ENCODE data around the gene SLC24A4.

Gene SLC24A4

DNA sequence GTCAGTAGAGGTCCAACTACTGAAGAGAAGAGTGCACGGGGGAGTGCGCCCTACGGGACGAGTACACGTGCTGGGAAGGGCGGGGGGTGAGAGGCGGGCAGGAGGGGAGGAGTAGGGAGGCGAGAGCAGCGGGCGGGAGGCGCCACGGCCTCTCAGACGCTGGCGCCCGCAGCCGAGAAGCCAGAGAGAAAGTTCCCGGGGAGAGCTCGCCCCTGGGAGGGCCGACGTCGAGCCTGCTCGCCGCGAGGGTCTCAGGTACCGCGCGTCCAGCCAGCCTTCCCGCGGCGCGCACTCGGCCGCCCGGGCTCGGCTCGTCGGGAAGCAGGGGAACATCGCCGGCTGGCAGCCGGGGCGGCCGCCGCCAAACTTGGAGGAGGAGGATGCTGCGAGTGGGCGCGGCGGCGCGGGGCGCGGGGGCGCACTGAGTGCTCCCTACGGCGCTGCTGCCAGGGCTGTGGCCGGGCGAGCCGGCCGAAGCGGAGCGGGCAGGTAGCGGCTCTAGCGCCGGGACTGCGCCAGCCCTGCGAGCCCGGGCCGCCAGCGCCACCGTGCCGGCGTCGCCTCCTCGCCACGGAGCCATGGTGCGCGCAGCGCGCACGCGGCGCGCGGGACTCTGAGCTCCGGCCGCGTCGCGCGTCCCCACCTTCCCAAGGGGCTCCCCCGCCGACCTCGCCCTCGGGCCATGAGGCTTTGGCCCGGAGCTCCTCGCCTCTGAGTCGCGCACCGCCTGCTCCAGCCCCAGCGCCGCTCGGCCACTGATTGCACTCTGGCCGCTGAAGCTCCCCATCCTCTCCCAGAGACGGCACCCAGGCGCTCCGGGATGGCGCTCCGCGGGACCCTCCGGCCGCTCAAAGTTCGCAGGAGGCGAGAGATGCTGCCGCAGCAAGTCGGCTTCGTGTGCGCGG, at the start of gene SLC24A4:
Gene SLC24A4 (plus strand): TSS at position 155 of the 905 bp plus-strand sequence. CDS start 666 bp downstream, at position 821.
- DNase-seq (ENCODE audit: low read depth in 2 of 3, low spot score in 2 of 3) = no peak

DNA sequence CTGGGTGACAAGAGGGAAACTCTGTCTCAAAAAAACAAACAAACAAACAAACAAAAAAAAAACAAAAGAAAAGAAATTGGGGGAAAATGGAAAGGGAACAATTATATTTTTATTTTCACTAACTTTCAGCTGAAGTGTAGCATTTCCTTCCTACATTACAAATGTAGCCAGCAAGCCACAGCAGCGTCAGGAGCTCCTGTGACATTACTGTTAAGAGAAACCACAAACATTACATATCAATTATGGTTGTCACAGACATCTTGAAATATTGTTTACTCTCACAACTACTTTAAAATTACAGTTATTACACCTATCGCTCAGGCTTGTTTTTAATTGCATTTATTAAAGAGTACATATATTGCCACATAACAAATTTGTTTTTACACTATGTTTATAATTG, 49.8 kb upstream of the SLC24A4 start:
- no peak for DNase-seq (ENCODE audit: low read depth in 2 of 3, low spot score in 2 of 3)

- DNase-seq (ENCODE audit: low read depth in 2 of 3, low spot score in 2 of 3) = no peak
These were observed 48.9 kb upstream of the SLC24A4 start for GRCh38 chr14:92274055-92274454.

GRCh38 chr14:92276074-92276473, 46.9 kb upstream of the SLC24A4 start:
- no peak for DNase-seq (ENCODE audit: low read depth in 2 of 3, low spot score in 2 of 3)

DNA sequence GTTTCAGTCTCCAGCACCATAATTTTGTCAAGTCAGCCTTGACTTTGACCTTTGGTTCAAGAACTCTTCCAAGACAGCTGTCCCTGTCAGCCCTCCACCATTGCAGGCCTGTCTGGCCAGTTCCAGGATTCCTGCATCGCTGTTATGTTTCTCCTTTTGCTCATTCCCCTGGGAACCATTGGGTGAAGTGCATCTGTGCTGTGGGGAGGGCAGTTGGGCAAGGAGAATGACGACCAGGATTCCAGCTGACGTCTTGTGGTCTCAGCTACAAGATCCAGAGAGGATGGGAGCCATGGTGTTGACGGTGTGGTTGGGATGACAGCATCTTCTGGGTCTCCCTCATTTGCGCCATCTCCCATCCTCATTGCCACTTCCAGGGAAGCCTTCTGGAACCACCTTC, 45.9 kb upstream of the SLC24A4 start:
- DNase-seq (ENCODE audit: low read depth in 2 of 3, low spot score in 2 of 3) = no peak

DNA sequence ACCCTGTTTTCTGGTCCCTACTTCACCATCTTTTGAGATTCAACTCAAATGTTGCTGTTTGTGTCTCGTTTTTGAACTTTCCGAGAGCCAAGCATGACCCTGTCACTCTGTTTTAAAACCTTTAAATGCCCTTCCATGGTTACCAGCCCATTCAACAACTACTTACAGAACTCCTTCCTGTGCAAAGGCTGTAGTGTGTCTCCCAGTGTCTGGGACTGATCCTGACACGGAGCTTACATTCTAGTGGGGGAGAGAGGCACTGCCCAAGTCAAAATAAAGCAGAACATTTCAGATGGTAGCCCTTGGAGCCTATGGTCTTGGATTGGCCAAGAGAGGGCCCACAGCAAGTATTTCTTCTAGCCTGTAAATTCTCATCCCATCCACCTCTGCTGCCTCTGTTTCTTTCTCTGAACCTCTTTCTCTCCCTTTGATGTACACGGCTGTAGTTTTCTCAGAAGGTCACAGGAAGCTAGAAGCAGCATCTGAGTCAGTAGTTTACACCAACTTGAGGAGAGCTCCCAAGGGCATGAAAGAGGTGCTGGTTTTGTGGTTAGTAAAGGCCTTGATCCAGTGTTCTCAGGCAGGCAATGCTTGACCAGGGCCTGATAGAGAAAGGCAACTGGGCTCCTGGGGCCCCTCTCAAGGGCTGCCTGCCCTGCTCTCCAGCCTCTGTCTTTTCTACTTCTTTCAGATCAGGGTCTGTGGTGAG, 42.3 kb upstream of the SLC24A4 start:
- DNase-seq (ENCODE audit: low read depth in 2 of 3, low spot score in 2 of 3) = no peak

DNA sequence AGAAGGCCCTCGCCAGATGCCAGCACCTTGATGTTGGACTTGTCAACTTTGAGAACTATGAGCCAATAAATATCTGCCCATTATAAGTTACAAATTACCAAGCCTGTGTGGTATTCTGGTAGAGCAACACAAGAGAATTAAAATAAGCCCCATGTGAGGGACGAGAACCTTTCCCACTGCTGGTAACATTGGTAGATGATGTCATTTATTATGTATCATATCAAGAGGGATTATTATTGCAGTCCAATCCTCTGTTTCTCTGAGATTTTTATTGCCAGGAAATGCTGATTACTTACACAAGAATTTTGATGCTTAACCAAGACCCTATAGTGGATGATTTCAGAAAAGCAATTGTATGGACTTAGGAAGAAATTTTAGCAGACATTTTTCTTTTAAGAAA, 40.3 kb upstream of the SLC24A4 start:
- no peak for DNase-seq (ENCODE audit: low read depth in 2 of 3, low spot score in 2 of 3)

DNA sequence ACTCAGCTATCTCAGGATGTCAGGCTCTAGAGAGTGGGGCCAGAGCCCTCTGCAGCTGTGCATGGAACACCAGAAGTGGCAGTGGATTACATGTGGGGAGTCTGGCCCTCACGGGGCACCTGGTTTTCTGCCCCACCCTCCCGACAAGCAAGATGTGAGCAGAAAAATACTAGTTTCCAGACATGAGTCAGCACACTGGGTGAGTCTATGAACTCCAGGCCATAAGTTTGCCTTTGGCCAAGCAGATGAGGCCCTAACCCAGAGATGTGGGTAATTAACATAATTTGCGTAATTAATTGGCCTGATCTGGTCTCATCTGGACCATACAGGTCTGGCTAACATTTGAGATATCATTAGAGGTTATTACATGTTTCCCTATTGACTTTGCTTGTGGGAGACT, 37.7 kb upstream of the SLC24A4 start:
- DNase-seq (ENCODE audit: low read depth in 2 of 3, low spot score in 2 of 3) = no peak

DNA sequence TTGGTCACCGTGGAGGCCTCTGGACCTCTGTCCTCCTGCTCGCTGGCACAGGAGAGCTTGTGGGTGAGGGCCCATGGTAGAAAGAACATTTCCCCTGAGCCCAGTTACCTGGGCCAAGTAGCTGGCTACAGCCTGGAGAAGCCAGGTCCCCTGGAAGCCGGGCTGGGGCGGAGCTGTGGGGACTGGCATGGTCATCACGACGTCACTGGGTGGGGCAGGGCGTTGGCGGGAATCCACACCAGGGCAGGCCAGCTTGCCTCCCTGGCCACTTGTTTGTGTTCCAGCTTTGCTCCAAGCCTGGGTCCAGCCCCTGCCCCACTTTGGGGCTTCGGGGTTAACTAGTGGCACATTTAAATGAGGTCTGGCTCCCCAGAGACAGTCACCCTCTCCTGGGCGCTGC, 35.0 kb upstream of the SLC24A4 start:
- DNase-seq (ENCODE audit: low read depth in 2 of 3, low spot score in 2 of 3) = no peak

- no peak for DNase-seq (ENCODE audit: low read depth in 2 of 3, low spot score in 2 of 3)
These were observed 33.8 kb upstream of the SLC24A4 start for GRCh38 chr14:92288994-92289660.

DNA sequence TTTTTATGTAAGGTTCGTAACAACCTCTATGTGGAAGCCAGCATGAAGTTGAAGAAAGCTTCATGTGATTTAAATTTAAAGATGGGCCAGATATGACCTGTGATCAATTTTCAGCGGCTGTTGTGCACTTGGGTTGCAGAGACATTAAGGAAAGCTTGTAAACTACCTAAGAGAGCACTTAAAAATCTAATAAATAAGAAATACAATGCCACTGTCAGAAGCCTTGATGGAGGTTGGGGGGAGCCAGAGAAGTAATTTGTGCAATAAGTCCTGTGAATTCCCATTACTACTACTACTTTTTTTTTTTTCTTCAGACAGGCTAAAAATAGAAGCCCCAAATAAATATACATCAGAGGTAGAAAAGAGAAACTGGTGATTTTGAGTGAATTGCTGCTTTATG, 30.3 kb upstream of the SLC24A4 start:
- no peak for DNase-seq (ENCODE audit: low read depth in 2 of 3, low spot score in 2 of 3)

DNA sequence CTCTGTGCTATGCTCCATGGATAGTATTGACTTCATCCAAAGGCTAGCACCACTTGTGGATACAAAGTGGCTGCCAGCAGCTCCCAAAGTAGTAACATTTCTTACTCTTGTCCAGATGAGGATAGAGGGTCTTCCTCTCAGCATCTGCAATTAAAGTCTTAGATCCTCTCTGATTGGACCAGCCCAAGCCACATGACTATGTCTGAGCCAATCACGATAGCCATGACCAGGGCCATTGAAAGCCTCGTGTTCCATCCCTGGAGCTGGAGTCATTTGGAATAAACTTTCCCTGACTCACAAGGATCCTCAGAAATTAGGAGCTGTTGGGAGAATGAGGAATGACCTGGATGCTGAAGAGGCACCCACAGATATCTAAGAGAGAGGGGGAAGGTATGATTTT, 28.5 kb upstream of the SLC24A4 start:
- no peak for DNase-seq (ENCODE audit: low read depth in 2 of 3, low spot score in 2 of 3)

- DNase-seq (ENCODE audit: low read depth in 2 of 3, low spot score in 2 of 3) = no peak
These were observed 25.0 kb upstream of the SLC24A4 start for GRCh38 chr14:92297818-92298595.

DNA sequence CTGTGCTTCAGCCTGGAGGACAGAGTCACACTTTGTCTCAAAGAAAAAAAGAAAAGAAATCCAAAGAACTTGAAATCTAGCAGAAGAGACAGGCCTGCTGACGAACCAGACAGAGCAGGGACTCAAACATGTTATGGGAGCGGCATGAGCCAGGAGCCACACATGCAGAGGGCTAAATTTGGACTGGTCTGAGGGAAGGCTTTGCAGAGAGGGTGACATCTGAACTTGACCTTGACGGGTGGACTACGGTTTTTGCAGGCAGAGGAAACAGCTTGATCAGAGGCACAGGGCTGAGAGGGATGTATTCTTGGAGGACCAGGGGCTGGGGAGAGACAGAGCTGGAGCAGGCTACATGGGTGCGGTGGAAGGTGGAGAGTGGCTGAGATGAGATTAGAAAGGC, 20.5 kb upstream of the SLC24A4 start:
- no peak for DNase-seq (ENCODE audit: low read depth in 2 of 3, low spot score in 2 of 3)

DNA sequence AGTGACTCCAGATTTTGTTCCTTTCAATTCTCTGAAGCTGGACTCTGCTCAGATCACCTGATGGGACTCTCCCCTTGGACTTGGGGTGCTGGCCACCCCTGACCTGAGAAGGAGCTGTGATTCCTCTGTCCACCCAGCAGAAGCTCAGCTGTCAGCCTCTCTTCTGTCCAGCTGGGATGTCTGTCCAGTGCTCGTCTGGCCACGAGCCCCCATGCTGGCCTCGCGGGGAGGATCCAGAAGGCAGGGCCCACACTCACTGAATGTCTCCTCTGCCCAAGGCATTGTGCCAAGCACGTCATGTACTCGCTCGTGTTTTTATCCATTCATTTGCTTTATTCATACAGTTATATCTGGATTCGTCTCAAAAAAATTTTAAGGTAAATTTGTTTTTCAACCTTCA, 14.2 kb upstream of the SLC24A4 start:
- DNase-seq (ENCODE audit: low read depth in 2 of 3, low spot score in 2 of 3) = no peak

DNA sequence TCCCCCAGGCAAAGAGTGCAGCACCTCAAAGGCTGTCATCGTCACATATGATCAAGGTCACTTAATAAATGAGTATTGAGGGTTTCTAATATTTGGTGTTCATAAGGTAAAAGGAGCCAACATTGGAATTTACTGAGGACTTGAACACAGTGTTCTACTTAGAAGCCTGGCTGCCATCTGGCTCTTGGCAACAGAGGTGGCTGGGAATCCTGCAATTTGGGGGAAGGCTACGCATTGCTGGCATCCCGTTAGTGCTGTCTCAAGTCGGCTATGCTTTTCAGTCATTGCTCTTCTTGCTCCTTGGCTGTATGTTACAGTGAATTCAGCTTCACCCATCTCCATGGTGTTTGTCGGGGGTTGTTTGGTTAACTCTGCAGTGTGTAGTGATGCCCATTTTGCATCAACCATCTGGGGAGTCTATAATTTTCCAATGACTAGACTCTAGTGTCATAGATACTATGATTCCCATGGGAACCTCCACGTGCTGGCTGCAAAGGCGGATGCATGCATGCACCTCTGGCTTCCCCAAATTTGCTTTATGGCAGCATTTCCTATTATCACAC, 12.9 kb upstream of the SLC24A4 start:
- DNase-seq (ENCODE audit: low read depth in 2 of 3, low spot score in 2 of 3) = no peak

GRCh38 chr14:92310776-92311375, 12.1 kb upstream of the SLC24A4 start:
- DNase-seq (ENCODE audit: low read depth in 2 of 3, low spot score in 2 of 3) = no peak

GRCh38 chr14:92314182-92314581, 8.8 kb upstream of the SLC24A4 start:
- DNase-seq (ENCODE audit: low read depth in 2 of 3, low spot score in 2 of 3) = no peak

- DNase-seq (ENCODE audit: low read depth in 2 of 3, low spot score in 2 of 3) = no peak
These were observed 7.7 kb upstream of the SLC24A4 start for GRCh38 chr14:92315050-92315805.

GRCh38 chr14:92316176-92316575, 6.8 kb upstream of the SLC24A4 start:
- no peak for DNase-seq (ENCODE audit: low read depth in 2 of 3, low spot score in 2 of 3)

All from activated CD8-positive, alpha-beta memory T cell treated with anti-CD3 and anti-CD28 coated beads for 48 hours (primary cell).